ENCODE measurements around the gene KRT23. TPM values are rescaled to one million over a fixed set of nuclear protein-coding genes. Genes with fewer than 3 reads are reported as not detected.

KRT23 gene
- total RNA-seq, 1 donor from 2014 or later: 1.1 TPM

DNA sequence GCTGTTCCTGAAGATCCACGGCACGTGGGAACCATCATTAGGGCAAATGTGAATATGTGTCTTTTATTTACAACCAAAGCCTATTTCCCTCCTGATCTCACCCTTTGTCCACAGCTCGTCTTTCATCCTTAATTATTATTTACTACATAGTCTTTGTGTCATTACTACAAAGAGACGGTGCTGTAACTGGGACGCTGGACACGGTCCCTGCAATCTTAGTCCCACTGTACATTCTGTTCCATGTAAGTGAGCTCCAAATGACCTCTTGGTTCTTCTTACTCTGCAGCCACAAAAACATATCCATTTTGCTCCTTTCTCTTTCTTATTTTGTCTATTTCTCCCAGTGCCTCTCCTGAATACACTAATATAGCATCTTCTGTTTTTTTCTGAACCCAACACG lies 12.7 kb upstream of the KRT23 start:
- no peaks in the 10 kb centered on the region for H3K9me3 ChIP-seq
- TF ChIP-seq, protein P1, sequence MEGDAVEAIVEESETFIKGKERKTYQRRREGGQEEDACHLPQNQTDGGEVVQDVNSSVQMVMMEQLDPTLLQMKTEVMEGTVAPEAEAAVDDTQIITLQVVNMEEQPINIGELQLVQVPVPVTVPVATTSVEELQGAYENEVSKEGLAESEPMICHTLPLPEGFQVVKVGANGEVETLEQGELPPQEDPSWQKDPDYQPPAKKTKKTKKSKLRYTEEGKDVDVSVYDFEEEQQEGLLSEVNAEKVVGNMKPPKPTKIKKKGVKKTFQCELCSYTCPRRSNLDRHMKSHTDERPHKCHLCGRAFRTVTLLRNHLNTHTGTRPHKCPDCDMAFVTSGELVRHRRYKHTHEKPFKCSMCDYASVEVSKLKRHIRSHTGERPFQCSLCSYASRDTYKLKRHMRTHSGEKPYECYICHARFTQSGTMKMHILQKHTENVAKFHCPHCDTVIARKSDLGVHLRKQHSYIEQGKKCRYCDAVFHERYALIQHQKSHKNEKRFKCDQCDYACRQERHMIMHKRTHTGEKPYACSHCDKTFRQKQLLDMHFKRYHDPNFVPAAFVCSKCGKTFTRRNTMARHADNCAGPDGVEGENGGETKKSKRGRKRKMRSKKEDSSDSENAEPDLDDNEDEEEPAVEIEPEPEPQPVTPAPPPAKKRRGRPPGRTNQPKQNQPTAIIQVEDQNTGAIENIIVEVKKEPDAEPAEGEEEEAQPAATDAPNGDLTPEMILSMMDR (IDR thresholded peaks at IDR 0.05): no peak
- intact Hi-C loops (cut with DNase I): no loop called here

DNA sequence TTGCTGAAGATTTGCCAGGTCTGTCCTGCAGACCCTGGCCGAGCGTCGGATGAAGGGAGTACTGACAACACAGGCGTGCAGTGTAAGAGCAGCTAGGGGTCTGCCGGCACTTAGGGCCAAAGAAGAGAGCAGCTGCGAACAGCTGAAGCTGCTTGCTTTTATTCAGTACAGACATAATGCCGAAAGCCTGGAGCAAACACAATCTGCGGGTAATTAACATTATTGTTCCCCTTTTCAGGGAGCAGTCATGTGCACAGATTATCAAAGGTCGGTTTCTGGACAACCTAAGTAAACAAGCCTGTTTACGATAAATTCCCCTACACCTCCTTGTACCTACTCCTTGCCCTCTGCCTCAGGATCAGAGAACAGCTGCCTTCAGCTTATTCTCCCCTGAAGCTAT lies 12.0 kb upstream of the KRT23 start:
- H3K36me3 ChIP-seq: no peaks in the 10 kb centered on the region
- no peak overlapping the region for H3K4me3 ChIP-seq
- no peaks in the 10 kb centered on the region for H3K4me1 ChIP-seq
- no peak for ATAC-seq
- H3K27ac ChIP-seq: no peak overlapping the region
- TF ChIP-seq, protein P1 (IDR thresholded peaks at IDR 0.05): no peak
- DNase-seq: no peak
- intact Hi-C loops (cut with DNase I): no loop called here
- H3K27me3 ChIP-seq: peaks cover 19% of the 10 kb centered on the region
- H3K9me3 ChIP-seq: no peaks in the 10 kb centered on the region

More for the DNA sequence above, 12.7 kb upstream of the KRT23 start:
- ATAC-seq: no peak
- H3K4me3 ChIP-seq: no peak overlapping the region
- H3K4me1 ChIP-seq: no peaks in the 10 kb centered on the region
- DNase-seq: no peak
- H3K27me3 ChIP-seq: peaks cover 19% of the 10 kb centered on the region
- H3K27ac ChIP-seq: no peak overlapping the region
- no peaks in the 10 kb centered on the region for H3K36me3 ChIP-seq

DNA sequence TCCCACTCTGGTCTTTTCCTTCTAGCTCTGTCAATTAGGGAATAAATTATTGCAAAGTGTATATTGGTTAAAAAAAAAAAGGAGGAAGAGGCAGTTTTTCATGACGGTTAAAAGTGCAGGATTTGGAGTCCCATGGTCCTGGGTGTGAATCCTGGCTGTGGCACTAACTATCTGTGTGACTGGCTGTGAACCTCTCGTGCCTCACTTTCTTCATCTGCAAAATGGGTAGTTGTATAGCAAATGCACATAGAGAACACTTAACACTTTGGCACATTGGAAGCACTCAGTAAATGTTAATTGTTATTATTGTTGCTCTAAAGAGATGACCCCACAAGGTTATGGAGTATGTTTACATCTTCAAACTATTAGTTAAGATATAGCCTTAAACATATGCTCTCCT lies 10.5 kb upstream of the KRT23 start:
- no peaks in the 10 kb centered on the region for H3K4me1 ChIP-seq
- ATAC-seq: no peak
- H3K27me3 ChIP-seq: peaks cover 19% of the 10 kb centered on the region
- TF ChIP-seq, protein P1 (IDR thresholded peaks at IDR 0.05): no peak
- no peak overlapping the region for H3K4me3 ChIP-seq
- H3K27ac ChIP-seq: no peak overlapping the region
- no peaks in the 10 kb centered on the region for H3K36me3 ChIP-seq
- H3K9me3 ChIP-seq: no peaks in the 10 kb centered on the region
- DNase-seq: no peak
- intact Hi-C loops (cut with DNase I): no loop called here

DNA sequence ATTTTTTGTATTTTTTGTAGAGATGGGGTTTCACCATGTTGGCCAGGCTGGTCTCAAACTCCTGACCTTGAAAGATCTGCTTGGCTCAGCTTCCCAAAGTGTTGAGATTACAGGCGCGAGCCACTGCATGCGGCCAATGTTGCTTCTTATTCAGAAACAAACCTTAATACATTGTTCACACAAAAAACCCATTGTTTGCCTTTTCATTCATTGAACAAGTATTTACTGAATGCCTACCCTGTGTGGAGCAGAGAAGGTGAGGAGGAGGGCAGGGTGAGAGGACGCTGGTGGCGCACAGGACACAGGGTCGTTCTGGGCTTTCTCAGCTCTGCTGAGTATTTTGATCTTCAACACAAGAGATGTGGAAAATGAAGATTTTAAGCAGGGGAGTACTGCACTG lies 8.0 kb upstream of the KRT23 start:
- Histone ChIP-seq H3K9me3 (no peaks in the 10 kb centered on the region), H3K4me1 (no peaks in the 10 kb centered on the region), H3K27me3 (peaks cover 19% of the 10 kb centered on the region), H3K4me3 (no peak overlapping the region), H3K36me3 (no peaks in the 10 kb centered on the region), H3K27ac (no peak overlapping the region)
- intact Hi-C loops (cut with DNase I): no loop called here
- ATAC-seq (no peak), DNase-seq (no peak)
- TF ChIP-seq, protein P1 (IDR thresholded peaks at IDR 0.05): no peak

GRCh38 chr17:40944531-40944930 lies 7.1 kb upstream of the KRT23 start:
- H3K36me3 ChIP-seq: no peaks in the 10 kb centered on the region
- no peak overlapping the region for H3K4me3 ChIP-seq
- intact Hi-C loops (cut with DNase I): no loop called here
- DNase-seq (no peak), ATAC-seq (no peak)
- TF ChIP-seq, protein P1 (IDR thresholded peaks at IDR 0.05): no peak
- no peak overlapping the region for H3K27ac ChIP-seq
- no peaks in the 10 kb centered on the region for H3K4me1 ChIP-seq
- peaks cover 19% of the 10 kb centered on the region for H3K27me3 ChIP-seq
- H3K9me3 ChIP-seq: no peaks in the 10 kb centered on the region

GRCh38 chr17:40942553-40942952 lies 5.1 kb upstream of the KRT23 start:
- intact Hi-C loops (cut with DNase I): no loop called here
- H3K27me3 ChIP-seq: peaks cover 12% of the 10 kb centered on the region
- no peak overlapping the region for H3K27ac ChIP-seq
- H3K9me3 ChIP-seq: no peaks in the 10 kb centered on the region
- H3K36me3 ChIP-seq: no peaks in the 10 kb centered on the region
- no peak overlapping the region for H3K4me3 ChIP-seq
- no peak for DNase-seq
- TF ChIP-seq, protein P1 (IDR thresholded peaks at IDR 0.05): no peak
- no peaks in the 10 kb centered on the region for H3K4me1 ChIP-seq
- no peak for ATAC-seq
